Vagina (tissue), 2 donors: ENCODE data around the gene GPR34. TPM values are rescaled to one million over a fixed set of nuclear protein-coding genes. Genes with fewer than 3 reads are reported as not detected.
"Not testable (repeated sequence)": the region's sequence is repeated elsewhere in the genome, so short reads cannot be mapped to it uniquely, and the experiment has no call there.

ENCODE experiments used
- DNase-seq, 2 donors: peaks; one replicate each; pipeline ENCODE4 v3.0.0-alpha.2; 2017; ENCODE audit errors: extremely low spot score in 2 of 2
- H3K27ac ChIP-seq: fragments of 200-600 bp; sonication (generic); one replicate; pipeline ENCODE4 v1.5.1; 2019
- H3K27me3 ChIP-seq: fragments of 200-600 bp; sonication (generic); one replicate; pipeline ENCODE4 v1.5.1; 2019
- H3K36me3 ChIP-seq, 2 donors: fragments of 200-600 bp; sonication (generic); one replicate each; pipeline ENCODE4 v1.5.1; 2017 to 2019
- H3K4me1 ChIP-seq: fragments of 200-600 bp; sonication (generic); one replicate; pipeline ENCODE4 v1.5.1; 2019
- H3K4me3 ChIP-seq, 2 donors: fragments of 200-600 bp; sonication (generic); 1 replicate in 1 of 2; 2 replicates in 1 of 2; pipeline ENCODE4 v1.5.1; 2016 to 2019
- H3K9me3 ChIP-seq: fragments of 200-600 bp; sonication (generic); one replicate; pipeline ENCODE4 v1.5.1; 2019
- CTCF ChIP-seq, 3 experiments: fragments of 450-650 bp in 2 of 3; fragments of 200-600 bp in 1 of 3; sonication (generic) in 1 of 3; IDR thresholded peaks; one replicate each; pipeline ENCODE4 v1.5.1; 2017 to 2019; ENCODE audit warnings: antibody characterized with exemption in 3 of 3, mild to moderate bottlenecking in 2 of 3, moderate library complexity in 2 of 3
- POLR2A ChIP-seq, 2 donors: fragments of 450-650 bp; IDR thresholded peaks; one replicate each; pipeline ENCODE4 v1.6.1; 2017; ENCODE audit warnings: antibody characterized with exemption in 2 of 2, mild to moderate bottlenecking in 2 of 2, moderate library complexity in 2 of 2
- POLR2AphosphoS5 ChIP-seq, 2 donors: sonication (generic); formaldehyde crosslinking; IDR thresholded peaks; one replicate each; pipeline ENCODE4 v1.9.0; 2017; ENCODE audit warnings: antibody characterized with exemption in 2 of 2, mild to moderate bottlenecking in 2 of 2, low read depth in 1 of 2; ENCODE audit not compliant: insufficient read depth in 1 of 2
- intact Hi-C: fragments of 100-400 bp; cut with DNase I; formaldehyde crosslinking; loops from one replicate; pipeline ENCODE4 v1.15.1; 2023
- total RNA-seq: library from RNA; depleted of rRNA; stranded (reverse); fragments of >200 nt; gene quantifications from one replicate; pipeline ENCODE4 v1.2.3, GENCODE V29; 2016

Gene GPR34
- total RNA-seq, 1 donor from 2014 or later, result 3.2 TPM

DNA sequence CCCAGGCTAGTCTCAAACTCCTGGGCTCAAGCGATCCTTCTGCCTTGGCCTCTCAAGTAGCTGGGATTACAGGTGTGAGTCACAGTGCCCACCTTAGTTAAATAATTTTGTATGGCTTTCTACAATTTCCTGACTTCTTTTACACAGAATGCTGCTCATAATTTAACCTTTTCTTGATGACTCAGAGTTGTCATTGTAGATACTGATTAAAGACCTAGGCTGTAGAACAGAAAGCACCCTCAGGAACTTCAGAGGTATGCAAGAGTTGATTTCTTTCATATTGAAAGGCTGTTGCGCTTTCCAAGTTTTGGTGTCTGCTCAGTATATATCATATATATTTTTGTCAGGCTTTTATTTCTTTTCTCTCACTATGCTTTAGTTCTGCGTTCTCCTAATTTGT lies 21.1 kb upstream of the GPR34 start:
- TF ChIP-seq POLR2A (IDR thresholded peaks at IDR 0.05) (no peak), POLR2AphosphoS5 (IDR thresholded peaks at IDR 0.05; ENCODE audit: insufficient read depth in 1 of 2, low read depth in 1 of 2) (no peak), CTCF (IDR thresholded peaks at IDR 0.05) (no peak)
- peaks cover 11% of the 10 kb centered on the region for H3K4me1 ChIP-seq
- no peak overlapping the region for H3K27ac ChIP-seq
- no peaks in the 10 kb centered on the region for H3K27me3 ChIP-seq
- H3K36me3 ChIP-seq, result no peaks in the 10 kb centered on the region
- no peak overlapping the region for H3K4me3 ChIP-seq
- no peak for DNase-seq
- intact Hi-C loops, result no loop called here
- H3K9me3 ChIP-seq, result no peaks in the 10 kb centered on the region

- no peaks in the 10 kb centered on the region for H3K36me3 ChIP-seq
- no peaks in the 10 kb centered on the region for H3K27me3 ChIP-seq
- H3K4me3 ChIP-seq, result no peak overlapping the region
- H3K27ac ChIP-seq, result no peak overlapping the region
- TF ChIP-seq POLR2AphosphoS5 (IDR thresholded peaks at IDR 0.05; ENCODE audit: insufficient read depth in 1 of 2, low read depth in 1 of 2) (no peak), CTCF (IDR thresholded peaks at IDR 0.05) (no peak), POLR2A (IDR thresholded peaks at IDR 0.05) (no peak)
- H3K4me1 ChIP-seq, result peaks cover 11% of the 10 kb centered on the region
- intact Hi-C loops, result no loop called here
- no peaks in the 10 kb centered on the region for H3K9me3 ChIP-seq
- no peak for DNase-seq
Measured at GRCh38 chrX:41670112-41670511, 18.7 kb upstream of the GPR34 start.

DNA sequence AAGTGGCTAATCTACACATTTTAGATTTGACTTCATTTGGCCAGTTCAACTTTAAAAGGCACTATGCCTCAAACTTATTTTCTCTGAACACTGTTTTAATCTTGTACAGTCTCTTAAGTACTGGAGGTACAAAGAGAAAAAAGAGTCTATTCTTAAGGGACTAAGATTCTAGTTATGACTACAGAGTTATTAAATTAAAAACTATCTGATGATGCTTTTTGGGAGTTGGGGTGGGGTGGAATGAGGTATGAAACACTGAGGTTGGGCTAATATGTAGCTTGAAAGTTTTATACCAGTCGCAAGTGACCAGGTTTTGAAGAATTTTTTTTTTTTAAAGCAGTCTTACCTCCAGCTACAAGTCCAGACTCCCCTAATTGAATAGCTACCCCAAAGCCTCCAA lies 17.7 kb upstream of the GPR34 start:
- intact Hi-C loops, result no loop called here
- Histone ChIP-seq H3K27me3 (no peaks in the 10 kb centered on the region), H3K9me3 (no peaks in the 10 kb centered on the region), H3K4me1 (peaks cover 8% of the 10 kb centered on the region), H3K27ac (no peak overlapping the region), H3K4me3 (no peak overlapping the region), H3K36me3 (no peaks in the 10 kb centered on the region)
- TF ChIP-seq POLR2AphosphoS5 (IDR thresholded peaks at IDR 0.05; ENCODE audit: insufficient read depth in 1 of 2, low read depth in 1 of 2), result no peak
- TF ChIP-seq CTCF (IDR thresholded peaks at IDR 0.05), result no peak
- TF ChIP-seq POLR2A (IDR thresholded peaks at IDR 0.05), result no peak
- DNase-seq, result no peak

GRCh38 chrX:41672643-41673042 lies 16.1 kb upstream of the GPR34 start:
- Histone ChIP-seq H3K4me3 (no peak overlapping the region), H3K27me3 (no peaks in the 10 kb centered on the region), H3K36me3 (no peaks in the 10 kb centered on the region), H3K4me1 (no peaks in the 10 kb centered on the region), H3K27ac (no peak overlapping the region), H3K9me3 (no peaks in the 10 kb centered on the region)
- intact Hi-C loops, result no loop called here
- TF ChIP-seq POLR2A (IDR thresholded peaks at IDR 0.05), result no peak
- TF ChIP-seq POLR2AphosphoS5 (IDR thresholded peaks at IDR 0.05; ENCODE audit: insufficient read depth in 1 of 2, low read depth in 1 of 2), result no peak
- no peak for TF ChIP-seq CTCF (IDR thresholded peaks at IDR 0.05)
- DNase-seq, result no peak

GRCh38 chrX:41676361-41676760 lies 12.4 kb upstream of the GPR34 start:
- H3K27ac ChIP-seq, H3K36me3 ChIP-seq, H3K9me3 ChIP-seq, H3K4me3 ChIP-seq, DNase-seq, H3K27me3 ChIP-seq, intact Hi-C loops, H3K4me1 ChIP-seq: not testable (repeated sequence)
